CD4-positive, alpha-beta T cell treated with Interleukin-17A for 1 hour (primary cell): ENCODE data around the gene COPS4.
"Not testable (repeated sequence)": the region's sequence is repeated elsewhere in the genome, so short reads cannot be mapped to it uniquely, and the experiment has no call there.

Experiments used
- DNase-seq: peaks from one replicate; pipeline ENCODE4 v3.0.0-alpha.2; 2020

Gene COPS4

DNA sequence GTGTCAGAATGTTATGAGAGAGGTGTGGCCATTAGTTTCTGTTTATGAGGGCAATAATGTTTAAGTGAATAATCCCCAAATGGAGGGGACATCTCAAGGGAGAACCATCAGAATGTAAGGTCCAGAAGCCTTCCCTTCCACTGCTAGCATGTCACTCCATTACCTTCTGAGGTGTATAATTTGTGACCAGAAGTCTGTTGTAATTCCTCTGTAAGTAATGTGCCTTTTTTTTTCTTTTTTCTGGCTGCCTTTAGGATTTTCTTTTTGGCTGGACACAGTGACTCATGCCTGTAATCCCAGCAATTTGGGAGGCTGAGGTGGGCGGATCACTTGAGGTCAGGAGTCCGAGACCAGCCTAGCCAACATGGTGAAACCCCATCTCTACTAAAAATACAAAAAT is 10.8 kb upstream of the COPS4 start:
- no peak for DNase-seq

DNA sequence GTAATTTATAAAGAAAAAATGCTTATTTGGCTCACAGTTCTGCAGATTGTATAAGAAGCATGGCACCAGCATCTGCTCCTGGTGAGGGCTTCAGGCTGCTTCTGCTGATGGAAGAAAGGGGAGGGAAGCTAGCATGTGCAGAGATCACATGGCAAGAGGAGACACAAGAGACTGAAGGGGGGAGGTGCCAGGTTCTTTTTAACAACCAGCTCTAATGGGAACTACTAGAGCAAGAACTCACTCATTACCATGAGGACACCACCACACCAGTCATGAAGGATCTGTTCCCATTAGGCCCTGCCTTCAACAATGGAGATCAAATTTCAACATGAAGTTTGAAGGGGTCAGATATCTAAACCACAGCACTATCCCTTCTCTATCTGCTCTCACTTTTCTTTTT is 9.4 kb upstream of the COPS4 start:
- no peak for DNase-seq

GRCh38 chr4:83028976-83029375 is 6.0 kb upstream of the COPS4 start:
- no peak for DNase-seq

DNA sequence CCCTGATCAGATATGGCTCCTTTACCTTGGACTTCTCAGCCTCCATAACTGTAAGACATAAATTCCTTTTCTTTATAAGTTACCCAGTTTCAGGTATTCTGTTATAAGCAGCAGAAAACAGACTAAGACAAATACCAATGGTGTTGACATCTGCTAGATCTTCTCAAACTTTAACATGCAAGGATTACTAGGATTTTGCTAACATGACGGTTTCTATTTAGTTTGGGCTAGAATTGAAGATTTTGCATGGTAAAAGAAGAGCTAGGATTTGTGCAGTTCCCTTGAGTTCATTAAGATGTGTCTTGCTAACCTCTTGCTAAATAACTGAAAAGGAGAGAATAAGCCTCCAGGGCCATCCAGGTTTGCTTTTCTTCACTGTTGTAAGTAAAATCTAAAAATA is 5.3 kb upstream of the COPS4 start:
- no peak for DNase-seq

- no peak for DNase-seq
These were observed 2.1 kb downstream of the COPS4 start for GRCh38 chr4:83036991-83037665.

GRCh38 chr4:83040269-83040668 is 5.3 kb downstream of the COPS4 start:
- DNase-seq, result no peak

DNA sequence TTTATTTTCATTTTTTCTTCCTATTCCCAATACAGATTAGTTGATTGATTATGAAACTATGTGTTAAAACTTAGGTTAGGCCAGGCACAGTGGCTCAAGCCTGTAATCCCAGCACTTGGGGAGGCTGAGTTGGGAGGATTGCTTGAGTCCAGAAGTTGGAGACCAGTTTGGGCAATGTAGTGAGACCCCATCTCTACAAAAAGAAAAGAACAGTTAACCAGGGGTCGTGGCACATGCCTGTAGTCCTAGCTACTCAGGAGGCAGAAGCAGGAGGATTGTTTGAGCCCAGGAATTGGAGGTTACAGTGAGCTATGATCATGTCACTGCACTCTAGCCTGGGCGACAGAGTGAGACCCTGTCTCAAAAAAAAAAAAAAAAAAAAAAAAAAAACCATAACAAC is 8.2 kb downstream of the COPS4 start:
- not testable (repeated sequence) for DNase-seq

- DNase-seq, result no peak
These were observed 8.9 kb downstream of the COPS4 start for GRCh38 chr4:83043801-83044407.

DNA sequence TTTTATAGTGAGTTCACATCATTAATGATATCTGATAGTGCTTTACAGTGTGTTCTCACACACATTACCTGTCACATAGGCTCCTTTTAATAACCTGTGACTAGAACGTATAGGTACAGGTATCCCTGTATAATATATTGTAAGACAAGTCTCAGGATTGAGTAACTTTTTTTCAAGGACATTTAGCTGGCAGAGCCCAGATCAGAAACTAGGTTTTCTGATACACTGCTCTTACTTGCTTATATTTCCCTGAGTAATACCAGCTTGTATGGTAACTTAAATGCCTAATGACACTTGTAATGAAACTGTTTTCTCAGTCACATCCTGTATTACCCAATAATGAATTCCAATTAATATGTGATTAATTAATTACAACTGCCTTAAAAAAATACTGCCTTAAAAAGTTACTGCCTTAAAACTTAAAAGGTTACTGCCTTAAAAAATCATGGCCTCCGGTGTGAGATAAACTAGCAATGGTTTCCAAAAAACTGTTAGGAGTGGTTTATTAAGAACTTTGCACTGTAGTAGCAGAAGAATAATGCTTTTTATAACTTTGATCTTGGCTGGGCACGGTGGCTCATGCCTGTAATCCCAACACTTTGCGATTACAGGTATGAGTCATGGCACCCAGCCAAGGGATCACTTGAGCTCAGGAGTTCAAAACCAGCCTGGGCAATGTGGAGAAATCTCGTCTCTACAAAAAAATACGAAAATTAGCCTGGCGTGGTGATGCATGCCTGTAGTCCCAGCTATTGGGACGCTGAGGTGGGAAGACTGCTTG is 11.9 kb downstream of the COPS4 start:
- DNase-seq, result no peak

GRCh38 chr4:83048781-83049180 is 13.8 kb downstream of the COPS4 start:
- not testable (repeated sequence) for DNase-seq

DNA sequence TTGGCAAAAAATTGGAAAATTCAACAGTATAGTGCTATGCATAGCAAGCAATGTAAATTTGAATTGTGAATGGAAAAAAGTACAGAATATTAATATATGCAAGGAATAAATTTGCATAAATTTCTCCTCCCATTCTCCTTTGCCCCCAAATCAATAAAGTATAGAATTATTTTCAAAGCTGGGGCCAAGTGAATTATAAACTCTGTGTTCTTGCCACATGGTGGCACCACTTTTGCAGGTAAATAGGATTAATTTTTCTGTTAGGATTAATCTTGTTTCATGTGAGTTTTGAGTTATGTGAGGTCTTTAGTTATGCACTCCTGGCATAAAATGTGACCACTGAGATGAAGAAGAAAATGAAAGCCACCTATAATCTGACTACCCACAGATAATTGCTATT is 19.9 kb downstream of the COPS4 start:
- DNase-seq, result peak; percentile 43

- DNase-seq, result no peak
These were observed 27.8 kb downstream of the COPS4 start for GRCh38 chr4:83062739-83063138.

DNA sequence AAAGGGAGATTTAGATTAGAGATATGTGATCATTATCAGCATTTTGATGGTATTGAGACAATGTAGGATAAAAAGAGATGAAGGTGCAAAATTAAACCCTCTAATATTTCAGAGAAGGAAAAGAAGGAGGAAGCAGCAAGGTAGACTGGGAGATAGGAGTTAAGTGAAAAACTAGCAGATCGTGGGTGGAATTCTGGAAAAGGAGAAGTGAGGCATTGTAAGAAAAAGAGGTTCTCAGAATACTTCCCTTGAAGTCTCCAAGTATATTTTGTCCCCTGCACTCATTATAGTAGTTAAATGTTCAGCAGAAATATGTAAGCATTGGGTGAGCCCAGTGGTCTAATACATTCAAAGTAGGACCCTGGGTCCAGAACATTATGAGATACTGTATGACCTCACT is 30.3 kb downstream of the COPS4 start:
- DNase-seq, result no peak

DNA sequence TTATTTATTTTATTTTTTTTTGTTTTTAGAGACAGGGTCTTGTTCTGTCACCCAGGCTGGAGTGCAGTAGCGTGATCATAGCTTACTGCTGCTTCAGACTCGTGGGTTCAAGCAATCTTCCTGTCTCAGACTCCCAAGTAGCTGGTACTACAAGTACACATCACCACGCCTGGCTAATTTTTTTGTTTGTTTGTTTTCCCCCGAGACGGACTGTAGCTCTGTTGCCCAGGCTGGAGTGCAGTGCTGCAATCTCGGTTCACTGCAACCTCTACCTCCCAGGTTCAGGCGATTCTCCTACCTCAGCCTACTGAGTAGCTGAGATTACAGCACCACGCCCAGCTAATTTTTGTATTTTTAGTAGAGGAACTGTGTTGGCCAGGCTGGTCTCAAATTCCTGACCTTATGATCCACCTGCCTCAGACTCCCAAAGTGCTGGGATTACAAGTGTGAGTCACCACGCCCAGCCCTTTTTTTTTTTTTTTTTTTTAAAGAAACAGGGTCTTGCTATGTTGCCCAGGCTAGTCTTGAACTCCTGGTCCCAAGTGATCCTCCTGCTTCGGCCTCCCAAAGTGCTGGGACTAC is 32.2 kb downstream of the COPS4 start:
- DNase-seq, result no peak

DNA sequence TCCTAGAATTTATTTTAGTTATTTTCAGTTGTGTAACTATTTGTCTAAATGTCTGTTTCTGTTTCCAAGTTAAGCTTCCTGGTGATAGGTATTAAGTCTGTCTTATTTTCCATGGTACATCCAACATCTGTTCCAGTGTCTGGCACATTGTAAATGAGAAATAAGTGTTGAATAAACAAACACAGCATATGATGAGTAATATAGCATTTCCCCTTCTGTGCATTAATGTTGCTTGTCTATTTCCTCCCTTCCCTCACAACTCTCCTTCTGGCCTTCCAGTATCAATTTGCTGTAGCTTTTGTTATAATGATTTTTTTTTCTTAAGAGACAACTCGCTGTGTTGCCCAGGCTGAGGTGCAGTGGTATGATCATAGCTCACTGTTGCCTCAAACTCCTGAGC is 36.1 kb downstream of the COPS4 start:
- no peak for DNase-seq

- DNase-seq, result peak; percentile 90
These were observed 39.2 kb downstream of the COPS4 start for GRCh38 chr4:83074086-83074704.

GRCh38 chr4:83074783-83075182 is 39.8 kb downstream of the COPS4 start:
- not testable (repeated sequence) for DNase-seq

GRCh38 chr4:83075311-83076095 is 40.5 kb downstream of the COPS4 start:
- no peak for DNase-seq

DNA sequence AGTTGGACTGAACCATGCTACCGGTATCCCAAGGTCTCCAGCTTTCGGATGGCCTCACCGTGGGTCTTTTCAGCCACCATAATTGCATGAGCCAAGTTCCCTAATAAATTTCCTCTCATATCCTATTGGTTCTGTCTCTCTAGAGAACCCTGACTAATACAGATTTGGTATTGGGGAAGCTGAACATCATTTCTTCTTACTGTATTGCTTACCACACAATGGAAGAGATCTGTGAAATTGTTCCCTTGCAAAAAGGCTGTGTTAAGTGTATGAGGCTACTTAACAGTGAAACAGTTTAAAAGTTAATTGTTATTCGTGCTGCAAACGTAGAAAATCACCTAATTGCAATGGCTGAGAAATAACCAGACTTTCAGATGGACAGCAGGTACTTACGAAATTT is 45.6 kb downstream of the COPS4 start:
- no peak for DNase-seq

- no peak for DNase-seq
These were observed 47.8 kb downstream of the COPS4 start for GRCh38 chr4:83082777-83083176.

DNA sequence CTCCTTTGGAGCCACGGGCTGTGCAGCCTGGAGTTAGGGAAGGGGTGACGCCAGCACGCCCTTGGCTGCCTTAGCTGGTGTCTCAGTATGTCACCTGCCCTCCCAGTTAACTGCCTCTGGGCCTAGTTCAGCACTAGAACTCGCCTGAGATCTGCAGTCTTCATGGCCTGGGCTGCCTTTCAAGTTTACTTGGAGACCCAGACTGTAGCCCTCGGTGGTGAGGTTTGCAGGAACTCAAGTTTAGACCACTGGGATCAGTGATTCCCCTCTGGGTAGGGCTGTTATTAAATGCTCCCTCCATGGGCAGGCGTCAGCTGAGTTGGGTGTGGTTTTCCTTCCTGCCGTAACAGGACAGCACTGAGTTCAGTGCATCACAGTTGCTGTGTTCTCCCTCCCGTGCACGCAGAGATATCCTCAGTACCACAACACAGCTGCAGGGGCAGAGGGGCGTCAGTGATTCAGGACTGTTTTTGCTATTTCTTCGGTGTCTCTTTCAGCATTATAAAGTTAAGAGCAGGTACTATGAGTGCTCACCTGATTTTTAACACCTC is 49.0 kb downstream of the COPS4 start:
- DNase-seq, result peak; percentile 75

- DNase-seq, result not testable (repeated sequence)
These were observed 50.0 kb downstream of the COPS4 start for GRCh38 chr4:83084956-83085355.
